ENCODE data around the gene CFAP43.

CFAP43 gene

GRCh38 chr10:104081998-104082397, 150.2 kb downstream of the CFAP43 start:
- no peak for DNase-seq (ENCODE audit: low read depth, low spot score)
- no peak for TF ChIP-seq CTCF (IDR thresholded peaks at IDR 0.05; ENCODE audit: low read depth, low read length)
- in situ Hi-C loops (cut with HindIII; ENCODE audit: low sequenced_read_pairs), result no loop called here
- no peak overlapping the region for H3K4me3 ChIP-seq (ENCODE audit: low read depth, low read length)

- in situ Hi-C loops (cut with HindIII; ENCODE audit: low sequenced_read_pairs), result no loop called here
- no peak overlapping the region for H3K4me3 ChIP-seq (ENCODE audit: low read depth, low read length)
- no peak for DNase-seq (ENCODE audit: low read depth, low spot score)
- no peak for TF ChIP-seq CTCF (IDR thresholded peaks at IDR 0.05; ENCODE audit: low read depth, low read length)
Measured at GRCh38 chr10:104080762-104081161, 151.4 kb downstream of the CFAP43 start.

Measured in astrocyte of the spinal cord (primary cell).